ENCODE data around the gene CBLN3. TPM values are rescaled to one million over a fixed set of nuclear protein-coding genes. Genes with fewer than 3 reads are reported as not detected.

CBLN3 gene
- total and polyA plus RNA-seq, 4 donors: 1.7 to 4.9 (median 2.0) TPM

- peaks cover 6 to 62% (median 51%) of the 10 kb centered on the region in 4 donors for H3K36me3 ChIP-seq (ENCODE audit: control insufficient read depth in 4 of 4, insufficient read depth in 4 of 4, low read length in 4 of 4)
- WGBS, 2 donors: 38 to 47% methylated on average over 5 of the region's 5 CpGs
- H3K27me3 ChIP-seq (ENCODE audit: control insufficient read depth in 3 of 3, insufficient read depth in 3 of 3, low read length in 2 of 3): no peaks in the 10 kb centered on the region
- H3K9ac ChIP-seq (ENCODE audit: insufficient read depth in 1 of 2, low read length in 2 of 2): no peak overlapping the region
- peak; percentile 66 to 84 (median 84) for DNase-seq
- no peaks in the 10 kb centered on the region for H3K9me3 ChIP-seq (ENCODE audit: control insufficient read depth in 4 of 4, insufficient read depth in 3 of 4, low read length in 3 of 4)
- no peak overlapping the region for H3K4me3 ChIP-seq
- peak; percentile 77 for ATAC-seq (ENCODE audit: insufficient read depth, low FRiP score)
- peaks cover 0 to 10% (median 5%) of the 10 kb centered on the region in 5 donors for H3K4me1 ChIP-seq (ENCODE audit: control insufficient read depth in 5 of 5, insufficient read depth in 5 of 5, low read length in 5 of 5)
- TF ChIP-seq CTCF (IDR thresholded peaks at IDR 0.05; ENCODE audit: control extremely low read depth, extremely low read depth): peak; percentile 56
- H3K27ac ChIP-seq (ENCODE audit: low read depth in 1 of 2, low read length in 1 of 2): peak overlapping the region; percentile 68 to 75
These were observed 7.0 kb upstream of the CBLN3 start for GRCh38 chr14:24436355-24437019.

GRCh38 chr14:24435998-24436354, 6.5 kb upstream of the CBLN3 start:
- Histone ChIP-seq H3K36me3 (ENCODE audit: control insufficient read depth in 4 of 4, insufficient read depth in 4 of 4, low read length in 4 of 4) (peaks cover 6 to 60% (median 52%) of the 10 kb centered on the region in 4 donors), H3K4me1 (ENCODE audit: control insufficient read depth in 5 of 5, insufficient read depth in 5 of 5, low read length in 5 of 5) (peaks cover 0 to 14% (median 9%) of the 10 kb centered on the region in 5 donors), H3K27me3 (ENCODE audit: control insufficient read depth in 3 of 3, insufficient read depth in 3 of 3, low read length in 2 of 3) (no peaks in the 10 kb centered on the region), H3K9ac (ENCODE audit: insufficient read depth in 1 of 2, low read length in 2 of 2) (no peak overlapping the region), H3K9me3 (ENCODE audit: control insufficient read depth in 4 of 4, insufficient read depth in 3 of 4, low read length in 3 of 4) (no peaks in the 10 kb centered on the region), H3K27ac (ENCODE audit: low read depth in 1 of 2, low read length in 1 of 2) (peak overlapping the region; percentile 68 to 75), H3K4me3 (no peak overlapping the region)
- ATAC-seq (ENCODE audit: insufficient read depth, low FRiP score) (no peak), DNase-seq (no peak)
- 66 to 68% methylated on average over 6 of the region's 6 CpGs for WGBS, 2 donors
- no peak for TF ChIP-seq CTCF (IDR thresholded peaks at IDR 0.05; ENCODE audit: control extremely low read depth, extremely low read depth)

- Histone ChIP-seq H3K27ac (ENCODE audit: low read depth in 1 of 2, low read length in 1 of 2) (no peak overlapping the region), H3K4me3 (no peak overlapping the region), H3K27me3 (ENCODE audit: control insufficient read depth in 3 of 3, insufficient read depth in 3 of 3, low read length in 2 of 3) (no peaks in the 10 kb centered on the region), H3K9ac (ENCODE audit: insufficient read depth in 1 of 2, low read length in 2 of 2) (no peak overlapping the region), H3K36me3 (ENCODE audit: control insufficient read depth in 4 of 4, insufficient read depth in 4 of 4, low read length in 4 of 4) (peaks cover 6 to 59% (median 49%) of the 10 kb centered on the region in 4 donors), H3K4me1 (ENCODE audit: control insufficient read depth in 5 of 5, insufficient read depth in 5 of 5, low read length in 5 of 5) (peaks cover 0 to 17% (median 10%) of the 10 kb centered on the region in 5 donors), H3K9me3 (ENCODE audit: control insufficient read depth in 4 of 4, insufficient read depth in 3 of 4, low read length in 3 of 4) (no peaks in the 10 kb centered on the region)
- DNase-seq: no peak
- TF ChIP-seq CTCF (IDR thresholded peaks at IDR 0.05; ENCODE audit: control extremely low read depth, extremely low read depth): no peak
- no peak for ATAC-seq (ENCODE audit: insufficient read depth, low FRiP score)
- WGBS, 2 donors: 80 to 83% methylated on average over 2 of the region's 2 CpGs
These were observed 5.8 kb upstream of the CBLN3 start for GRCh38 chr14:24435192-24435810.
